Upper lobe of left lung (tissue), 4 donors: Measurements from ENCODE around the gene RAB44.

Experiments used
- CTCF ChIP-seq, 6 experiments: fragments of 450-650 bp in 4 of 6; fragments of 200-600 bp in 2 of 6; sonication (generic) in 2 of 6; IDR thresholded peaks; one replicate each; pipeline ENCODE4 v1.5.1; 2016 to 2019; ENCODE audit warnings: antibody characterized with exemption in 6 of 6
- EP300 ChIP-seq, 4 donors: sonication (generic); formaldehyde crosslinking; IDR thresholded peaks; one replicate each; pipeline ENCODE4 v1.5.1; 2017; ENCODE audit warnings: antibody characterized with exemption in 4 of 4, control low read depth in 2 of 4
- POLR2A ChIP-seq, 4 donors: fragments of 450-650 bp; IDR thresholded peaks; one replicate each; pipeline ENCODE4 v1.5.1; 2016 to 2017; ENCODE audit warnings: antibody characterized with exemption in 4 of 4, mild to moderate bottlenecking in 2 of 4
- POLR2AphosphoS5 ChIP-seq, 2 donors: sonication (generic); formaldehyde crosslinking; IDR thresholded peaks; one replicate each; pipeline ENCODE4 v1.5.1; 2017; ENCODE audit warnings: antibody characterized with exemption in 2 of 2

DNA sequence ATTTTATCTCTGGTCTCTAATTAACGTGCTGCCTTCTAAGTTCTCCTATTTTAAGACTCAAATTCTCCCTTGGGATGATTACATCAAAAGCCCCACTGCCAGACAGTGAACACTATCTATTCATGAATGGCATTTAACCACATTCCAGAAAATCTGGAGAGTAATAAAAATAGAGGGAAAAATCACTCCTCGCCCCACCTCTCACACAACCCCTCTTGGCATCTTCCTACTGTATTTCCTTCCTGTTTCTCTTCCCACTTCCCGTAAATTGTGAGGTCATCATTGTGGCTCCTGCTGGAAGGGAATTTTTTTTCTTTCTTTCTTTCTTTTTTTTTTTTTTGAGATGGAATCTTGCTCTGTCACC is 31.5 kb downstream of the RAB44 start:
- TF ChIP-seq POLR2A (IDR thresholded peaks at IDR 0.05) (no peak), CTCF (IDR thresholded peaks at IDR 0.05) (no peak), POLR2AphosphoS5 (IDR thresholded peaks at IDR 0.05) (no peak), EP300 (IDR thresholded peaks at IDR 0.05) (no peak)
